Lower leg skin (tissue), 4 donors: ENCODE results near the gene HGS. TPM values are rescaled to one million over a fixed set of nuclear protein-coding genes. Genes with fewer than 3 reads are reported as not detected.

Experiments
- DNase-seq, 2 donors: peaks; one replicate each; pipeline ENCODE4 v3.0.0-alpha.2; 2019; ENCODE audit warnings: low spot score in 2 of 2
- H3K4me3 ChIP-seq: fragments of 200-600 bp; sonication (generic); 2 replicates; pipeline ENCODE4 v1.5.1; 2017; ENCODE audit warnings: mild to moderate bottlenecking, low read depth; ENCODE audit not compliant: poor library complexity, severe bottlenecking
- POLR2A ChIP-seq, 2 donors: fragments of 450-650 bp; IDR thresholded peaks; one replicate each; pipeline ENCODE4 v1.6.1; 2016 to 2017; ENCODE audit warnings: antibody characterized with exemption in 2 of 2, mild to moderate bottlenecking in 1 of 2, moderate library complexity in 1 of 2
- WGBS, 2 donors: methylation state at CpG; one replicate each; pipeline ENCODE4 v1.1.5; 2018; 5-methylcytosine and 5-hydroxymethylcytosine counted together
- intact Hi-C: fragments of 100-400 bp; cut with DNase I; formaldehyde crosslinking; loops from one replicate; pipeline ENCODE4 v1.15.0; 2023; ENCODE audit warnings: low total_unique reads
- total RNA-seq, 4 donors: library from RNA; depleted of rRNA; stranded (reverse); fragments of >200 nt; gene quantifications; one replicate each; pipeline ENCODE4 v1.1.0, GENCODE V29; 2016
- TF ChIP-seq, protein P1 (sequence below), 3 donors: fragments of 450-650 bp; IDR thresholded peaks; one replicate each; pipeline ENCODE4 v1.5.1; 2016; ENCODE audit warnings: antibody characterized with exemption in 3 of 3, mild to moderate bottlenecking in 3 of 3, moderate library complexity in 2 of 3

Gene HGS
- total RNA-seq, 4 donors from 2014 or later = 87.0 to 160 (median 92.1) TPM

DNA sequence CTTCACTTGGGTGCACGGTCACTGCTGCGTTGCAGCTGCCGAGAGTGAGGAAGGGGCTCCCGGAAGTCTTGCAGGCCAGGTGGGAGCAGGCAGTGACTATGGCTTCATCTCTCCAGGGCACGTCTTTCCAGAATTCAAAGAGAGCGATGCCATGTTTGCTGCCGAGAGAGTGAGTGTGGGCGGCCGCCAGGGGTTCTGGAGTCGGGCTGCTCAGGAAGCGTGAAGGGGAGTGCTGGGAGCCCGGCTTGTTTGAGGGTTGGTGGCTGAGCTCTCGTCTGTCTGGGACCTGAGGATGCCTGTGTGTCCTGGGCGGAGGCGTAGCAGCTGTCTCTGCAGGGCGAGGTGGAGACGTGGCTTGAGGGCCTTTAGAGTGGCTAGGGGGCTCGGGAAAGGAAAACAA is 6.3 kb downstream of the HGS start:
- no peak for DNase-seq
- intact Hi-C loops = no loop called here
- no peak for TF ChIP-seq POLR2A (IDR thresholded peaks at IDR 0.05)
- TF ChIP-seq, protein P1, sequence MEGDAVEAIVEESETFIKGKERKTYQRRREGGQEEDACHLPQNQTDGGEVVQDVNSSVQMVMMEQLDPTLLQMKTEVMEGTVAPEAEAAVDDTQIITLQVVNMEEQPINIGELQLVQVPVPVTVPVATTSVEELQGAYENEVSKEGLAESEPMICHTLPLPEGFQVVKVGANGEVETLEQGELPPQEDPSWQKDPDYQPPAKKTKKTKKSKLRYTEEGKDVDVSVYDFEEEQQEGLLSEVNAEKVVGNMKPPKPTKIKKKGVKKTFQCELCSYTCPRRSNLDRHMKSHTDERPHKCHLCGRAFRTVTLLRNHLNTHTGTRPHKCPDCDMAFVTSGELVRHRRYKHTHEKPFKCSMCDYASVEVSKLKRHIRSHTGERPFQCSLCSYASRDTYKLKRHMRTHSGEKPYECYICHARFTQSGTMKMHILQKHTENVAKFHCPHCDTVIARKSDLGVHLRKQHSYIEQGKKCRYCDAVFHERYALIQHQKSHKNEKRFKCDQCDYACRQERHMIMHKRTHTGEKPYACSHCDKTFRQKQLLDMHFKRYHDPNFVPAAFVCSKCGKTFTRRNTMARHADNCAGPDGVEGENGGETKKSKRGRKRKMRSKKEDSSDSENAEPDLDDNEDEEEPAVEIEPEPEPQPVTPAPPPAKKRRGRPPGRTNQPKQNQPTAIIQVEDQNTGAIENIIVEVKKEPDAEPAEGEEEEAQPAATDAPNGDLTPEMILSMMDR (IDR thresholded peaks at IDR 0.05) = no peak
- H3K4me3 ChIP-seq = no peak overlapping the region
- 87 to 91% methylated on average over 18 of the region's 18 CpGs for WGBS, 2 donors

DNA sequence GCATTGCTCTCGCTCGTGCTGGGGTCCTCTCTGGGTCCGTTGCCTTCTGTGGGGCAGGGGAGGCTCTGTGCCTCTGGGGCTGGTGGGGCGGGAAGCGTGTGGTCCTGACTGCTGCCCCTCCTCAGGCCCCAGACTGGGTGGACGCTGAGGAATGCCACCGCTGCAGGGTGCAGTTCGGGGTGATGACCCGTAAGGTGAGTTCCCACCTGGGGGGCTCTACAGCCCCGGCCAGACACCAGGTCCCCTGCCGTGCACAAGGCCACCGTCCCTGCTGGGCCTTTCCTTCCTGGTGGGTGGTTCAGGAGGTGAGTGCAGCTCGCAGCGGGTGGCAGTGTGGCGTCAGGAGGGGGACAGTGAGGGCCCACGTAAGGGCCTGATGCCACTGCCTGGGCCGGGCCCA is 6.7 kb downstream of the HGS start:
- 85 to 89% methylated on average over 14 to 16 of the region's 17 CpGs for WGBS, 2 donors
- intact Hi-C loops = no loop called here
- DNase-seq = no peak
- H3K4me3 ChIP-seq = no peak overlapping the region
- no peak for TF ChIP-seq POLR2A (IDR thresholded peaks at IDR 0.05)
- TF ChIP-seq, protein P1 (IDR thresholded peaks at IDR 0.05) = no peak

DNA sequence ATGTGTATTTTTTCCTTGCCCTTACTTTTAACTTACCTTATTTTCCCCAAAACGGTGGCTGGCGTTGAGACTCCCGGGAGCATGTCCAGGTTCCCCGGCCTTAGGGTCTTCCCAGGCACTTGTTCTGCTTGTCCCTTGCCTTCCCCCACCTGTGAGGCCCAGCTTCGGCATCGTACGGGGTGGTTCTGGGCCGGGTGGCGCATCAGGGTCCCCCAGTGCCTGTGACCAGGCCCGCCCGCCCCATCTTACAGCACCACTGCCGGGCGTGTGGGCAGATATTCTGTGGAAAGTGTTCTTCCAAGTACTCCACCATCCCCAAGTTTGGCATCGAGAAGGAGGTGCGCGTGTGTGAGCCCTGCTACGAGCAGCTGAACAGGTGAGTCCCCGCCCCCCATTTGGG is 7.4 kb downstream of the HGS start:
- TF ChIP-seq POLR2A (IDR thresholded peaks at IDR 0.05) = no peak
- TF ChIP-seq, protein P1 (IDR thresholded peaks at IDR 0.05) = no peak
- intact Hi-C loops = no loop called here
- 88 to 92% methylated on average over 15 to 18 of the region's 18 CpGs for WGBS, 2 donors
- DNase-seq = no peak
- H3K4me3 ChIP-seq = no peak overlapping the region

DNA sequence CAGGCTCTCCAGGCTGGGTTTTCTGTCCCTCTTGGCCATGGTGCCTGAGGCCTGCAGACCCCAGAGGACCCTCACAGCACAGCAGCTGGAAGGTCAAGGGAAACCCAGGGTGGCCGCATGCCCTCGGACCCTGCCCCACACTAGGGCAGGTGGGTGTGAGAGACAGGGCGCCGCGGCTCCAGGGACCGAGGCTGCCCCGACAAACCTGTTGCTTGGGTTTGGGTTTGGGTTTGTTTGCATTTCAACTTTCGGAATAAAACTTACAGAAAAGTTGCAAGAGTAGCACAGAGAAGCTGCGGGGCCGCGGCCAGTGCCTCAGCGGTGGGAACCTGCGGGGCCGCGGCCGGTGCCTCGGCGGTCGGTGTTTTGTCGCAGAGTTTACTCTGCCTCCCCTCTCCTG is 7.8 kb downstream of the HGS start:
- no peak overlapping the region for H3K4me3 ChIP-seq
- intact Hi-C loops = no loop called here
- no peak for DNase-seq
- 94 to 98% methylated on average over 20 of the region's 20 CpGs for WGBS, 2 donors
- TF ChIP-seq, protein P1 (IDR thresholded peaks at IDR 0.05) = no peak
- no peak for TF ChIP-seq POLR2A (IDR thresholded peaks at IDR 0.05)

DNA sequence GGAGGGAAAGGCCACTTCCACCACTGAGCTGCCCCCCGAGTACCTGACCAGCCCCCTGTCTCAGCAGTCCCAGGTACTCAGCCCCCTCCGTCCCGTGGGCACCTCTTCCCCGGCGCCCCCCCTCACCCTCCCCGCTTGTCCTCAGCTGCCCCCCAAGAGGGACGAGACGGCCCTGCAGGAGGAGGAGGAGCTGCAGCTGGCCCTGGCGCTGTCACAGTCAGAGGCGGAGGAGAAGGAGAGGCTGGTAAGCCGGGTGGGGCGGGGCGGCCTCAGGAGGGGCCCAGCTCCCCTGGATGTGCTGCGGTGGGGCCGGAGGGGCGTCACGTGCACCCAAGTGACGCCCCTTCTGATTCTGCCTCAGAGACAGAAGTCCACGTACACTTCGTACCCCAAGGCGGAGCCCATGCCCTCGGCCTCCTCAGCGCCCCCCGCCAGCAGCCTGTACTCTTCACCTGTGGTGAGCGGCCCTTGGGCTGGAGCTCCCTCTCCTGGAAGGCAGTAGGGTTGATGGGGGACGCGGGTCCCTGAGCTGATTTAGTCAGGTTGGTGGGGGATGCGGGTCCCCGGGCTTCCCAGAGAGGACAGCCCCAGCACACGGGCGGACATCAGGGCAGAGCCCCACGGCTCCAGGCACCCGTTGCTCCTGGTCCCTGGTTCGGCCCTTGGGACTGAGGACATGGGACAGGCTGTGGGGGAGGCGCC is 9.8 kb downstream of the HGS start:
- TF ChIP-seq, protein P1 (IDR thresholded peaks at IDR 0.05) = no peak
- no peak for TF ChIP-seq POLR2A (IDR thresholded peaks at IDR 0.05)
- DNase-seq = no peak
- intact Hi-C loops = no loop called here
- H3K4me3 ChIP-seq = no peak overlapping the region
- 89 to 94% methylated on average over 26 to 27 of the region's 35 CpGs for WGBS, 2 donors

DNA sequence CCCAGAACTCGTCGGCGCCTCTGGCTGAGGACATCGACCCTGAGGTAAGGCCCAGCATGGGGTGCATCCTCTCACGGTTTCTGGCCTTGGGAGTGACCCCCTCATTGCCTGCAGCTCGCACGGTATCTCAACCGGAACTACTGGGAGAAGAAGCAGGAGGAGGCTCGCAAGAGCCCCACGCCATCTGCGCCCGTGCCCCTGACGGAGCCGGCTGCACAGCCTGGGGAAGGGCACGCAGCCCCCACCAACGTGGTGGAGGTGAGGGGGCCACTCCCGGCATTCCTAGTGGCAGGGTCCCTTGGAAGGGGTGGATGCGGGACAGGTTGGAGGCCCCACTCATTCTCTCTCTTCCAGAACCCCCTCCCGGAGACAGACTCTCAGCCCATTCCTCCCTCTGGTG is 11.0 kb downstream of the HGS start:
- TF ChIP-seq, protein P1 (IDR thresholded peaks at IDR 0.05) = no peak
- no peak for TF ChIP-seq POLR2A (IDR thresholded peaks at IDR 0.05)
- DNase-seq = no peak
- intact Hi-C loops = no loop called here
- WGBS, 2 donors = 94 to 97% methylated on average over 18 to 19 of the region's 19 CpGs
- H3K4me3 ChIP-seq = no peak overlapping the region
